Fibroblast of villous mesenchyme (primary cell): ENCODE measurements around the gene IQGAP3. TPM values are rescaled to one million over a fixed set of nuclear protein-coding genes. Genes with fewer than 3 reads are reported as not detected.

Experiments used
- DNase-seq: peaks from one replicate; pipeline ENCODE4 v3.0.0-alpha.2; 2010; ENCODE audit warnings: low read depth
- H3K4me3 ChIP-seq: 2 replicates; pipeline ENCODE4 v1.5.1; 2011; ENCODE audit warnings: low read depth, mild to moderate bottlenecking, low read length
- CTCF ChIP-seq: IDR thresholded peaks from 2 replicates; pipeline ENCODE4 v1.5.1; 2012; ENCODE audit warnings: low read depth, mild to moderate bottlenecking, low read length; ENCODE audit not compliant: insufficient read depth
- total RNA-seq: library from RNA; depleted of rRNA; stranded (reverse); fragments of >200 nt; gene quantifications from 2 replicates; pipeline ENCODE4 v1.2.3, GENCODE V29; 2012

Gene IQGAP3
- total RNA-seq, 1 donor, result 24.2 TPM

- no peak for DNase-seq
- H3K4me3 ChIP-seq, result no peak overlapping the region
- TF ChIP-seq CTCF, result no peak
Observed at GRCh38 chr1:156493742-156494141, 78.6 kb downstream of the IQGAP3 start.

- DNase-seq, result no peak
- H3K4me3 ChIP-seq, result no peak overlapping the region
- TF ChIP-seq CTCF, result no peak
Observed at GRCh38 chr1:156493154-156493631, 79.2 kb downstream of the IQGAP3 start.

- DNase-seq, result no peak
- no peak for TF ChIP-seq CTCF
- no peak overlapping the region for H3K4me3 ChIP-seq
Observed at GRCh38 chr1:156492591-156493080, 79.7 kb downstream of the IQGAP3 start.

- no peak for DNase-seq
- no peak overlapping the region for H3K4me3 ChIP-seq
- TF ChIP-seq CTCF, result no peak
Observed at GRCh38 chr1:156492013-156492590, 80.3 kb downstream of the IQGAP3 start.

GRCh38 chr1:156491151-156491949 is 81.0 kb downstream of the IQGAP3 start:
- DNase-seq, result no peak
- H3K4me3 ChIP-seq, result no peak overlapping the region
- TF ChIP-seq CTCF, result no peak

GRCh38 chr1:156490401-156491032 is 81.8 kb downstream of the IQGAP3 start:
- DNase-seq, result no peak
- no peak overlapping the region for H3K4me3 ChIP-seq

More at GRCh38 chr1:156490401-156491032, 81.8 kb downstream of the IQGAP3 start:
- peak; percentile 30 for TF ChIP-seq CTCF
